ENCODE results near the gene NUCB1. TPM values are rescaled to one million over a fixed set of nuclear protein-coding genes. Genes with fewer than 3 reads are reported as not detected.

The NUCB1 gene
- total and polyA plus RNA-seq, 9 of the 15 experiments (the other 6 are each of a cell fraction or from before 2014, with no cell fraction given): 3.1 to 153 (median 71.7) TPM

DNA sequence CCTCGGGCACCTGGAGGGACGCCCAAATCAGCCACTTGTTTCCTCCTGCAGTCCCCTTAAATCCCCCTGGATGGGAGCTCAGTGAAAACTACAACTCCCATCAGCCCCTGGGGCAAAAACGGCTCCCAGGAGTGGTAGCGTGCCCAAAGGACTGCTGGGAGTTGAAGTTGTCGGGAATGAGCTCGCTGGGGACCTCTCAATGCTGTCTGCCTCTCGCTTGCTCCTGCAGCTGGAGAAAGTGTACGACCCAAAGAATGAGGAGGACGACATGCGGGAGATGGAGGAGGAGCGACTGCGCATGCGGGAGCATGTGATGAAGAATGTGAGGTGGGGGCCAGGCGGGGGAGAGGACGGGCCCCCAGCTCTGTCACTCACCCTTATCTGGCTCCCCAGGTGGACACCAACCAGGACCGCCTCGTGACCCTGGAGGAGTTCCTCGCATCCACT is 18.7 kb downstream of the NUCB1 start (continued):
- TF ChIP-seq PBX2 (CRISPR knock-in tag; IDR thresholded peaks at IDR 0.05; ENCODE audit: low read depth): peak; percentile 57
- TF ChIP-seq PBX2 (tag; conservative IDR thresholded peaks at IDR 0.05; ENCODE audit: low read depth): peak; percentile 85
- no peak for TF ChIP-seq FIP1L1 (IDR thresholded peaks at IDR 0.05; ENCODE audit: low read depth, low read length, poor library complexity, severe bottlenecking)
- 0 out of 2 replicates have a peak, but pooled peaks have one; percentile 12 for TF ChIP-seq NCOR1 (IDR thresholded peaks at IDR 0.05)
- no peak for TF ChIP-seq PPARD (CRISPR knock-in tag; IDR thresholded peaks at IDR 0.05)
- no peak for TF ChIP-seq MCM5 (IDR thresholded peaks at IDR 0.05; ENCODE audit: low read depth)
- TF ChIP-seq, protein P1, sequence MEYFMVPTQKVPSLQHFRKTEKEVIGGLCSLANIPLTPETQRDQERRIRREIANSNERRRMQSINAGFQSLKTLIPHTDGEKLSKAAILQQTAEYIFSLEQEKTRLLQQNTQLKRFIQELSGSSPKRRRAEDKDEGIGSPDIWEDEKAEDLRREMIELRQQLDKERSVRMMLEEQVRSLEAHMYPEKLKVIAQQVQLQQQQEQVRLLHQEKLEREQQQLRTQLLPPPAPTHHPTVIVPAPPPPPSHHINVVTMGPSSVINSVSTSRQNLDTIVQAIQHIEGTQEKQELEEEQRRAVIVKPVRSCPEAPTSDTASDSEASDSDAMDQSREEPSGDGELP (CRISPR knock-in tag; IDR thresholded peaks at IDR 0.05; ENCODE audit: borderline replicate concordance): peak; percentile 67; the same call in 1 of the 2 replicates
- peak; percentile 20; the same call in 1 of the 2 replicates for TF ChIP-seq HDAC2 (IDR thresholded peaks at IDR 0.05)
- TF ChIP-seq LEF1 (IDR thresholded peaks at IDR 0.05): 0 out of 2 replicates have a peak, but pooled peaks have one; percentile 15
- TF ChIP-seq PHTF2 (CRISPR knock-in tag; IDR thresholded peaks at IDR 0.05): 0 out of 2 replicates have a peak, but pooled peaks have one; percentile 4
- no peak for TF ChIP-seq RNF219 (CRISPR knock-in tag; IDR thresholded peaks at IDR 0.05)
- TF ChIP-seq FOXK2 (conservative IDR thresholded peaks at IDR 0.05 in 1 of 2, IDR thresholded peaks at IDR 0.05 in 1 of 2; ENCODE audit: low read depth in 2 of 2): no peak
- TF ChIP-seq POLR2AphosphoS2 (IDR thresholded peaks at IDR 0.05; ENCODE audit: low read length): peak; percentile 90; the same call in 1 of the 2 replicates
- TF ChIP-seq TEAD4 (IDR thresholded peaks at IDR 0.05; ENCODE audit: low read length): peak; percentile 47; the same call in 1 of the 2 replicates
- TF ChIP-seq TEAD4 (CRISPR knock-in tag; IDR thresholded peaks at IDR 0.05; ENCODE audit: borderline replicate concordance): no peak
- TF ChIP-seq RAD51 (IDR thresholded peaks at IDR 0.05; ENCODE audit: borderline replicate concordance, low read depth): peak; percentile 58; the same call in 1 of the 2 replicates
- peak; percentile 78 for TF ChIP-seq CREM (IDR thresholded peaks at IDR 0.05; ENCODE audit: low read depth)
- TF ChIP-seq CXXC5 (CRISPR knock-in tag; IDR thresholded peaks at IDR 0.05): no peak
- TF ChIP-seq CC2D1A (IDR thresholded peaks at IDR 0.05): no peak
- no peak for TF ChIP-seq GTF2B (IDR thresholded peaks at IDR 0.05; ENCODE audit: extremely low read depth, insufficient read length)
- TF ChIP-seq HDAC8 (tag; IDR thresholded peaks at IDR 0.05): no peak
- TF ChIP-seq LARP7 (IDR thresholded peaks at IDR 0.05): peak; percentile 51; the same call in 1 of the 2 replicates
- TF ChIP-seq SIX5 (IDR thresholded peaks at IDR 0.05; ENCODE audit: borderline replicate concordance in 1 of 2, insufficient read depth in 1 of 2, low read depth in 1 of 2, low read length in 2 of 2): peak; percentile 96
- no peak for TF ChIP-seq CBX1 (IDR thresholded peaks at IDR 0.05; ENCODE audit: low read depth)
